A549 (cell line): ENCODE data around the gene CARD8. TPM values are rescaled to one million over a fixed set of nuclear protein-coding genes. Genes with fewer than 3 reads are reported as not detected.

ENCODE experiments used
- ATAC-seq, 2 experiments: fragments of 200-7000 bp in 1 of 2; fragments of >200 bp in 1 of 2; cut with Nextera tagmentation in 1 of 2; cut with Tn5 transposase in 1 of 2; 3 replicates each; pipeline versions ENCODE4 v1.8.0 to v1.9.1; 2018 to 2020; ENCODE audit warnings: mild to moderate bottlenecking in 1 of 2, moderate library complexity in 1 of 2
- CTCF ChIA-PET: fragments of 300-600 bp; sonication (Branson Sonifier 250); formaldehyde crosslinking; extraction: SDS; loops from one replicate; lab custom pipeline; 2021; ENCODE audit warnings: antibody characterized with exemption, inconsistent platforms; lab: Yijun Ruan, JAX
- POLR2A ChIA-PET: fragments of 350-600 bp; formaldehyde crosslinking; extraction: SDS; loops from one replicate; lab custom pipeline; 2021; ENCODE audit warnings: antibody characterized with exemption, inconsistent platforms; lab: Yijun Ruan, JAX
- DNase-seq, 2 experiments: peaks; one replicate each; pipeline versions ENCODE4 v3.0.0 to v3.0.0-alpha.2; 2011 to 2016; ENCODE audit warnings: low read depth in 1 of 2, low spot score in 1 of 2
- FAIRE-seq: peaks from 2 replicates; lab custom pipeline; 2011; peaks lifted over from hg19 to GRCh38; lab: Jason Lieb, UNC
- H3K27ac ChIP-seq, 2 experiments: fragments of >200 bp; sonication (Bioruptor Twin); formaldehyde crosslinking; 3 replicates each; pipeline ENCODE4 v1.5.1; 2016 to 2017
- H3K4me1 ChIP-seq: fragments of >200 bp; sonication (Bioruptor Twin); formaldehyde crosslinking; 3 replicates; pipeline ENCODE4 v1.6.1; 2016
- H3K4me2 ChIP-seq: fragments of >200 bp; sonication (Bioruptor Twin); formaldehyde crosslinking; 3 replicates; pipeline ENCODE4 v1.6.1; 2016
- H3K4me3 ChIP-seq: fragments of >200 bp; sonication (Bioruptor Twin); formaldehyde crosslinking; 3 replicates; pipeline ENCODE4 v1.5.1; 2016
- H3K9me3 ChIP-seq: fragments of >200 bp; sonication (Bioruptor Twin); formaldehyde crosslinking; 3 replicates; pipeline ENCODE4 v1.6.1; 2016
- BHLHE40 ChIP-seq: IDR thresholded peaks from 2 replicates; pipeline ENCODE4 v1.6.1; 2012; ENCODE audit warnings: low read depth, low read length, inconsistent platforms
- CBX2 ChIP-seq: fragments of 200-600 bp; sonication (generic); IDR thresholded peaks from 2 replicates; pipeline ENCODE4 v1.6.1; 2016; ENCODE audit warnings: low read depth, mild to moderate bottlenecking, borderline replicate concordance
- CTCF ChIP-seq: fragments of >200 bp; sonication (Bioruptor Twin); formaldehyde crosslinking; IDR thresholded peaks from 3 replicates; pipeline ENCODE4 v1.5.1; 2016
- E2F6 ChIP-seq: IDR thresholded peaks from 2 replicates; pipeline ENCODE4 v1.6.1; 2012; ENCODE audit warnings: low read depth, borderline replicate concordance
- EHF ChIP-seq: fragments of 250-450 bp; sonication (Bioruptor Pico); IDR thresholded peaks from 2 replicates; pipeline ENCODE4 v1.5.0; 2020; ENCODE audit warnings: mild to moderate bottlenecking
- ELK1 ChIP-seq: fragments of 150-350 bp; IDR thresholded peaks from 2 replicates; pipeline ENCODE4 v1.6.1; 2014; ENCODE audit warnings: low read depth, mild to moderate bottlenecking, low read length
- FOSB ChIP-seq: fragments of 250-450 bp; sonication (Bioruptor Pico); IDR thresholded peaks from 2 replicates; pipeline ENCODE4 v1.5.0; 2020; ENCODE audit warnings: mild to moderate bottlenecking, moderate library complexity
- FOSL2 ChIP-seq, 2 experiments: fragments of 450-650 bp in 1 of 2; fragments of >200 bp in 1 of 2; sonication (Bioruptor Twin) in 1 of 2; formaldehyde crosslinking; IDR thresholded peaks; 2 replicates each; pipeline versions ENCODE4 v1.5.0 to v1.6.1; 2016 to 2020; ENCODE audit warnings: mild to moderate bottlenecking in 1 of 2, moderate library complexity in 1 of 2
- HDAC2 ChIP-seq: fragments of 200-600 bp; sonication (generic); IDR thresholded peaks from 2 replicates; pipeline ENCODE4 v1.6.1; 2016
- HOXB13 ChIP-seq: fragments of 250-450 bp; sonication (Bioruptor Pico); IDR thresholded peaks from 2 replicates; pipeline ENCODE4 v1.5.0; 2020; ENCODE audit warnings: low read depth, mild to moderate bottlenecking, moderate library complexity
- JUNB ChIP-seq: fragments of >200 bp; sonication (Bioruptor Twin); formaldehyde crosslinking; IDR thresholded peaks from 2 replicates; pipeline ENCODE4 v1.6.1; 2016
- KDM1A ChIP-seq: fragments of 200-600 bp; sonication (generic); IDR thresholded peaks from 2 replicates; pipeline ENCODE4 v1.6.1; 2016; ENCODE audit warnings: low read depth, mild to moderate bottlenecking
- MAFK ChIP-seq: fragments of 450-650 bp; IDR thresholded peaks from 2 replicates; pipeline ENCODE4 v1.6.1; 2014; ENCODE audit not compliant: partially characterized antibody
- MAX ChIP-seq: IDR thresholded peaks from 2 replicates; pipeline ENCODE4 v1.6.1; 2012
- NFE2L2 ChIP-seq: fragments of 150-350 bp; conservative IDR thresholded peaks from 2 replicates; pipeline ENCODE4 v1.6.1; 2014; ENCODE audit warnings: low read length
- NR3C1 ChIP-seq: fragments of >200 bp; sonication (Bioruptor Twin); formaldehyde crosslinking; IDR thresholded peaks from 3 replicates; pipeline ENCODE4 v1.6.1; 2017
- PHF8 ChIP-seq: fragments of 200-600 bp; sonication (generic); IDR thresholded peaks from 2 replicates; pipeline ENCODE4 v1.6.1; 2016; ENCODE audit warnings: low read depth, mild to moderate bottlenecking, antibody characterized with exemption, moderate library complexity, borderline replicate concordance
- RAD21 ChIP-seq, 2 experiments: fragments of >200 bp in 1 of 2; sonication (Bioruptor Twin) in 1 of 2; formaldehyde crosslinking in 1 of 2; IDR thresholded peaks in 1 of 2; conservative IDR thresholded peaks in 1 of 2; 2 replicates in 1 of 2; 3 replicates in 1 of 2; pipeline ENCODE4 v1.6.1; 2012 to 2018; ENCODE audit warnings: inconsistent platforms in 1 of 2
- RFX5 ChIP-seq: fragments of 450-650 bp; IDR thresholded peaks from 2 replicates; pipeline ENCODE4 v1.7.1; 2014; ENCODE audit warnings: antibody characterized with exemption, mild to moderate bottlenecking, moderate library complexity
- SMC3 ChIP-seq: fragments of >200 bp; sonication (Bioruptor Twin); formaldehyde crosslinking; IDR thresholded peaks from 3 replicates; pipeline ENCODE4 v1.6.1; 2018; ENCODE audit warnings: inconsistent platforms
- TFCP2L1 ChIP-seq: fragments of 250-450 bp; sonication (Bioruptor Pico); IDR thresholded peaks from 2 replicates; pipeline ENCODE4 v1.5.0; 2021; ENCODE audit warnings: mild to moderate bottlenecking
- TP53 ChIP-seq: fragments of 250-450 bp; sonication (Bioruptor Pico); IDR thresholded peaks from 2 replicates; pipeline ENCODE4 v1.5.0; 2021; ENCODE audit warnings: mild to moderate bottlenecking, moderate library complexity
- ZFP36 ChIP-seq: fragments of 450-650 bp; IDR thresholded peaks from 2 replicates; pipeline ENCODE4 v1.6.1; 2014; ENCODE audit warnings: borderline replicate concordance; ENCODE audit not compliant: partially characterized antibody
- ZSCAN20 ChIP-seq: fragments of 250-450 bp; sonication (Bioruptor Pico); IDR thresholded peaks from 2 replicates; pipeline ENCODE4 v1.8.0; 2022; ENCODE audit warnings: mild to moderate bottlenecking, moderate library complexity
- WGBS: methylation state at CpG from one replicate; pipeline ENCODE4 v1.1.6; 2017; ENCODE audit errors: missing lambda C conversion rate; 5-methylcytosine and 5-hydroxymethylcytosine counted together
- polyA plus RNA-seq, 4 experiments: library from polyadenylated mRNA; depleted of rRNA in 3 of 4; stranded (reverse); fragments of >200 nt; fragmentation: RNase III in 1 of 4; extraction: RNeasy Plus Mini Kit Qiagen cat#74134 plus additional on column Dnase treatment in 1 of 4; gene quantifications; 2 replicates in 3 of 4; 3 replicates in 1 of 4; pipeline ENCODE4 v1.2.3, GENCODE V29; 2011 to 2017
- TF ChIP-seq, protein P1 (sequence below): fragments of 450-650 bp; IDR thresholded peaks from 2 replicates; pipeline ENCODE4 v1.6.1; 2014; ENCODE audit warnings: antibody characterized with exemption

CARD8 gene
- polyA plus RNA-seq, 2 of the 4 experiments (the other 2 are of a cell fraction): 27.5 to 34.7 TPM

DNA sequence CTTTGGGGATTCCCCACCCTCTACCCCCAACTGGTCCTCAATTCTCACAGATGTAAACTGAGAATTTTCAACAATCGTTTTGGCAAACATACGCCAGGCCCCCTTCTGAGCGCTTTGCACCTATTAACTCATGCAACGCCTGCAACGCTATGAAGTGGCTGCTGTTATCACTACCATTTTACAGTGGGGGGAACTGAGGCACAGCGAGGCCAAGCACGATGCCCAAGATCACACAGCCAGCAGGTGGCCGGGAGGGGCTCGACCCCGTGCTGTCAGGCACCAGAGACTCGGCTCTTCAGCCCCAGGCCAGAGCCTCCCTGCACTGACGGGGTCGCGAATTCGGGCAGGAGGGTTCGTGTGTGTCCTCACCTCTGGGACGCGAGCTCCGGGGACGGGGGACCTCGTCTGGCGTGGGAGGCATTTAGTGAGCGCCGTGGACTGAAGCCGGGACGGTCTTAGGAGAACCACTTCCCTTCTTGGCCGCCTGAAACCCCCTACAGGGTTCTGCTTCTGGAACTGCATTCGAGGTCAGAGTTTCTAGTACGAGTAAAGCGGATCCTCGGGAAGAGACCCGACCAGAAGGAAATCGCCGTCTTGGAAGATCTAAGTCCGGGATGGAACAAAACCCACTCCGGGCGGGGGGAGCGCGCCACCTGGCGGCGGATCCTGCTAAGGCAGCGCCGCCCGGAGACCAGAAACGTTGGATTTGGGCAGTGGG is 35.2 kb upstream of the CARD8 start:
- WGBS: 2% methylated on average over 34 of the region's 45 CpGs
- DNase-seq (peak; percentile 87 to 91), FAIRE-seq (no peak)

More for the DNA sequence above, 35.2 kb upstream of the CARD8 start:
- Histone ChIP-seq H3K27ac (peak overlapping the region; percentile 34 to 81; a peak in 5 of 6 replicates), H3K4me1 (peaks cover 8% of the 10 kb centered on the region), H3K4me3 (peak overlapping the region; percentile 49), H3K9me3 (peaks cover 18% of the 10 kb centered on the region), H3K4me2 (peak overlapping the region; percentile 90)
- CTCF ChIA-PET: interaction anchor here (0.6 to 15.7 kb wide), 25 partner anchors 9 to 330 kb away, joined by 3 to 499 read pairs (median 4); partner anchors contain the start of genes EMP3, KDELR1 and ZNF114
- POLR2A ChIA-PET: no interaction called here
- ATAC-seq: peak; percentile 86 to 91
- no peak for TF ChIP-seq FOSB (CRISPR knock-in tag)
- TF ChIP-seq JUNB: no peak
- TF ChIP-seq ZFP36: peak; percentile 51
- no peak for TF ChIP-seq NR3C1
- TF ChIP-seq TFCP2L1: no peak
- TF ChIP-seq BHLHE40: no peak
- TF ChIP-seq CTCF: peak; percentile 99
- TF ChIP-seq SMC3: peak; percentile 99
- peak; percentile 56 for TF ChIP-seq MAX
- TF ChIP-seq HDAC2: no peak
- TF ChIP-seq RFX5: no peak
- no peak for TF ChIP-seq EHF (CRISPR knock-in tag)
- TF ChIP-seq HOXB13 (CRISPR knock-in tag): 0 out of 2 replicates have a peak, but pooled peaks have one; percentile 18
- peak; percentile 34; the same call in 1 of the 2 replicates for TF ChIP-seq E2F6
- TF ChIP-seq CBX2: no peak
- TF ChIP-seq TP53 (CRISPR knock-in tag): no peak
- peak; percentile 92 to 93 for TF ChIP-seq RAD21 (conservative IDR thresholded peaks at IDR 0.05 in 1 of 2, IDR thresholded peaks at IDR 0.05 in 1 of 2)
- TF ChIP-seq ZSCAN20: no peak
- TF ChIP-seq ELK1: no peak
- TF ChIP-seq FOSL2 (IDR thresholded peaks at IDR 0.05): no peak
- TF ChIP-seq FOSL2 (CRISPR knock-in tag; IDR thresholded peaks at IDR 0.05): no peak
- TF ChIP-seq, protein P1, sequence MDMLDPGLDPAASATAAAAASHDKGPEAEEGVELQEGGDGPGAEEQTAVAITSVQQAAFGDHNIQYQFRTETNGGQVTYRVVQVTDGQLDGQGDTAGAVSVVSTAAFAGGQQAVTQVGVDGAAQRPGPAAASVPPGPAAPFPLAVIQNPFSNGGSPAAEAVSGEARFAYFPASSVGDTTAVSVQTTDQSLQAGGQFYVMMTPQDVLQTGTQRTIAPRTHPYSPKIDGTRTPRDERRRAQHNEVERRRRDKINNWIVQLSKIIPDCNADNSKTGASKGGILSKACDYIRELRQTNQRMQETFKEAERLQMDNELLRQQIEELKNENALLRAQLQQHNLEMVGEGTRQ: no peak
- 0 out of 2 replicates have a peak, but pooled peaks have one; percentile 39 for TF ChIP-seq KDM1A
- no peak for TF ChIP-seq MAFK
- no peak for TF ChIP-seq NFE2L2
- no peak for TF ChIP-seq PHF8
